ENCODE data around the gene UNC93B1.
"Not testable (repeated sequence)": the region's sequence is repeated elsewhere in the genome, so short reads cannot be mapped to it uniquely, and the experiment has no call there.

Gene UNC93B1

GRCh38 chr11:67947785-67948184, 56.1 kb downstream of the UNC93B1 start:
- not testable (repeated sequence) for DNase-seq (ENCODE audit: insufficient read length, low spot score); FAIRE-seq

GRCh38 chr11:67946403-67946802, 57.5 kb downstream of the UNC93B1 start:
- DNase-seq (ENCODE audit: insufficient read length, low spot score); FAIRE-seq: not testable (repeated sequence)

GRCh38 chr11:67943406-67943805, 60.5 kb downstream of the UNC93B1 start:
- DNase-seq (ENCODE audit: insufficient read length, low spot score); FAIRE-seq: not testable (repeated sequence)
